ENCODE data around the gene PTGER3. TPM values are rescaled to one million over a fixed set of nuclear protein-coding genes. Genes with fewer than 3 reads are reported as not detected.

The PTGER3 gene
- total and polyA plus RNA-seq, 2 donors: 0.57 to 1.8 TPM

DNA sequence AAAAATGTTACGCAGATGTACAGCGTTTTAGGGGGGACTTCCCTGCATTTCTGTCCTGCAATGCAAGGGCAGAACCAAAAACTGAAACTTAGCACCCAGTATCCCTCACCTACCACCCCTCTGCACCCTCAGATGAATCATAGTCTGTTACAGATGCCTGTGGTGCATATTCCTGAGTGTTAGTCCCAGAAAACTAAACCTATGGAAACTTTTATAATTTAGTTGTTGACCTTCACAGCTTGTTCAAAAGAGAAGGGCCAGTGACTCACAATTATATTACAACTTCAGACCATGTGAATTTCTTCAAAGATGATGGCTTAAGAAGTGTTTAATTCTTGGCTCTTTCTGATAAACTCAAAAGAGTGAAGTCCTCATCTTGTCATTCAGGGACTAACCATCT is 5.8 kb downstream of the PTGER3 start:
- Histone ChIP-seq H3K27me3 (ENCODE audit: control insufficient read depth in 2 of 2, insufficient read depth in 1 of 2, low read length in 1 of 2) (peaks cover 16 to 26% of the 10 kb centered on the region in 2 donors), H3K9me3 (ENCODE audit: control insufficient read depth in 2 of 2, insufficient read depth in 1 of 2, low read length in 1 of 2) (peaks cover 0 to 2% of the 10 kb centered on the region in 2 donors), H3K4me3 (ENCODE audit: low read length in 2 of 2) (no peak overlapping the region), H3K27ac (ENCODE audit: low read depth in 1 of 2, low read length in 1 of 2) (no peak overlapping the region), H3K4me1 (ENCODE audit: control insufficient read depth in 2 of 2, insufficient read depth in 2 of 2, low read length in 2 of 2) (peaks cover 1 to 6% of the 10 kb centered on the region in 2 donors), H3K36me3 (ENCODE audit: control insufficient read depth in 2 of 2, insufficient read depth in 2 of 2, low read length in 1 of 2) (no peaks in the 10 kb centered on the region)
- no peak for DNase-seq (ENCODE audit: low read depth in 6 of 9, low spot score in 9 of 9)
- 84% methylated on average over 2 of the region's 2 CpGs for WGBS

DNA sequence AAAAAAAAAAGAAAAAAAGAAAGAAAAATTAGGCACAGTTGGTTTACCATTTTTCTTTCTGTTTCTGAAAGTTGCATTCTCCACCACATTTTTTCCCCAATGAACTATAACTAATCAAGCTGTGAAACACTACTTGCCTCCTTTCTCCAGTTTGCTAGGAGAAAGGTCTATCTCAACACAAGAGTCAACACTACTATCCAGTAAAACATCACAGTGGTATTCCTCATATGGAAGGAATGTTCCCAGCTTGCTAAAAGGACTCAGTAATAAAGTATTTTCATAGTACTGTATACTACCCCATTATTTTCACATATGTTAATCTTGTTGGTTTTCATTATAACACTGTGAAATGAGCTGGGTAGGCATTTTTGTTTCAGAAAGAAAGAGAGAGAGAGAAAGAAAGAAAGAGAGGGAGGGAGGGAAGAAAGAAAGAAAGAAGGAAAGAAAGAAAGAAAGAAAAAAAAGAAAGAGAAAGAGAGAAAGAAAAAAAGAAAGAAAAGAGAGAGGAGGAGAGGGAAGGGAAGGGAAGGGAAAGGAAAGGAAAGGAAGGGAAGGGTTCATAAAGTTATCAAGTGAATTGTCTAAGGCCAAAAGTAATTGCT is 7.9 kb downstream of the PTGER3 start:
- no peak overlapping the region for H3K27ac ChIP-seq (ENCODE audit: low read depth in 1 of 2, low read length in 1 of 2)
- H3K36me3 ChIP-seq (ENCODE audit: control insufficient read depth in 2 of 2, insufficient read depth in 2 of 2, low read length in 1 of 2): no peaks in the 10 kb centered on the region

DNA sequence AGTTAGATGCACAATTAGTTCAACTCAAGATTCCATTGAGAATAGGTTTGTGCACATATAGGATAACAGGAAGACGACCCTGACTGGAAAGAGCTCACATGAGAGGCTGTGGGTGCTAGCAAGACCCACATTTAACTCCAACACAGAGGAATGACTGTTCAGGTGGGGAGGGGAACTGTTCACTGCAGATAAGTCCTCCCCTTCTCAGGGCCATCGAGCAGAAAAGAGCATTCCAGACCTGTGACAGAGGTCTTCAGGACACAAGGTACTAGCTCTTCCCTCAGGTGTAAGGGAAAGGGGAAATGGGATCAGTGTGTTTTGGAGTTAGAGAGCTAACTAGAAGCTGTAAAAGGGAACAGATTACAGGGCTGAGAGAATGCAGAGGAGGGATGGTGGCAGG is 8.7 kb downstream of the PTGER3 start:
- no peak overlapping the region for H3K4me3 ChIP-seq (ENCODE audit: low read length in 2 of 2)
- no peak overlapping the region for H3K27ac ChIP-seq (ENCODE audit: low read depth in 1 of 2, low read length in 1 of 2)
- WGBS: 84% methylated on average over 2 of the region's 2 CpGs
- peaks cover 0 to 4% of the 10 kb centered on the region in 2 donors for H3K27me3 ChIP-seq (ENCODE audit: control insufficient read depth in 2 of 2, insufficient read depth in 1 of 2, low read length in 1 of 2)
- H3K9me3 ChIP-seq (ENCODE audit: control insufficient read depth in 2 of 2, insufficient read depth in 1 of 2, low read length in 1 of 2): no peaks in the 10 kb centered on the region
- H3K4me1 ChIP-seq (ENCODE audit: control insufficient read depth in 2 of 2, insufficient read depth in 2 of 2, low read length in 2 of 2): no peaks in the 10 kb centered on the region
- DNase-seq (ENCODE audit: low read depth in 6 of 9, low spot score in 9 of 9): no peak
- H3K36me3 ChIP-seq (ENCODE audit: control insufficient read depth in 2 of 2, insufficient read depth in 2 of 2, low read length in 1 of 2): no peaks in the 10 kb centered on the region

More for the DNA sequence above, 7.9 kb downstream of the PTGER3 start:
- Histone ChIP-seq H3K27me3 (ENCODE audit: control insufficient read depth in 2 of 2, insufficient read depth in 1 of 2, low read length in 1 of 2) (peaks cover 0 to 7% of the 10 kb centered on the region in 2 donors), H3K4me1 (ENCODE audit: control insufficient read depth in 2 of 2, insufficient read depth in 2 of 2, low read length in 2 of 2) (no peaks in the 10 kb centered on the region), H3K9me3 (ENCODE audit: control insufficient read depth in 2 of 2, insufficient read depth in 1 of 2, low read length in 1 of 2) (no peaks in the 10 kb centered on the region), H3K4me3 (ENCODE audit: low read length in 2 of 2) (no peak overlapping the region)
- no peak for DNase-seq (ENCODE audit: low read depth in 6 of 9, low spot score in 9 of 9)

DNA sequence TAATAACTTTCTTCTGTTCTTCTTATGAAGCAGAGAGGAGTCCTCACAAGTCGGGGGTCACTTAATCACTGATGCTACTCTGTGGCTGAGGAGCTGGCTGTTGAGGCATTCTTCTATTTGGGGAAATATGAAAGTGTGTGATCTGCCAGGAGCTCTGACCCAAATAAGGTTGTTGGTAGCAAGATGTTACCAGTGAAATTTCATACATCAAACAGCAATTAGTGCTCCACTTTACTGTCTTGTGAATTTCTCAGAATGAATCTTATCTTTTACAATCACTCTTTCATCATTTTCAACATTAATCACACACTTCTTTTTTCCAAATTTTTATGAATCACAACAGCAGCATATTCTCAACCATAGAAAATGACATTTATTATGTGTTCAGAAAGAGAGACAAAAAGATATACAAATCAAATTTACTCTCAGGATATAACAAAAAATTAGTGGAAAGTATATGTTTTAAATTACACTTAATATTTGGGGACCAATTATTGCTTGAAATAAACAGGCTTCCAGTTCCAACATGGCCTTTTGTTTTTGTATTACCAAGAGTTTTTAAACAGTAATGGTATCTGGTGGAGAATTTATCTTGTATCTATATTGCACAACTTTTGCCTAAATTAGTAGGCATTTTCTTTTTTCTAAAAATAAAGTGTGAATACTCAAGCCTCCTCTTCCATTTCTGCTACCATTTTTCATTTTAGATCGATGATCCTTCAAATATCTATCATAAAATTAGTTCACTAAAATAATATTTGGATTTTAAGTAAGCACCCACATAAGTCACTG is 9.6 kb downstream of the PTGER3 start:
- Histone ChIP-seq H3K27ac (ENCODE audit: low read depth in 1 of 2, low read length in 1 of 2) (no peak overlapping the region), H3K4me1 (ENCODE audit: control insufficient read depth in 2 of 2, insufficient read depth in 2 of 2, low read length in 2 of 2) (no peaks in the 10 kb centered on the region), H3K27me3 (ENCODE audit: control insufficient read depth in 2 of 2, insufficient read depth in 1 of 2, low read length in 1 of 2) (no peaks in the 10 kb centered on the region), H3K9me3 (ENCODE audit: control insufficient read depth in 2 of 2, insufficient read depth in 1 of 2, low read length in 1 of 2) (no peaks in the 10 kb centered on the region), H3K4me3 (ENCODE audit: low read length in 2 of 2) (no peak overlapping the region), H3K36me3 (ENCODE audit: control insufficient read depth in 2 of 2, insufficient read depth in 2 of 2, low read length in 1 of 2) (no peaks in the 10 kb centered on the region)
- WGBS: 90% methylated on average over 2 of the region's 2 CpGs
- no peak for DNase-seq (ENCODE audit: low read depth in 6 of 9, low spot score in 9 of 9)

DNA sequence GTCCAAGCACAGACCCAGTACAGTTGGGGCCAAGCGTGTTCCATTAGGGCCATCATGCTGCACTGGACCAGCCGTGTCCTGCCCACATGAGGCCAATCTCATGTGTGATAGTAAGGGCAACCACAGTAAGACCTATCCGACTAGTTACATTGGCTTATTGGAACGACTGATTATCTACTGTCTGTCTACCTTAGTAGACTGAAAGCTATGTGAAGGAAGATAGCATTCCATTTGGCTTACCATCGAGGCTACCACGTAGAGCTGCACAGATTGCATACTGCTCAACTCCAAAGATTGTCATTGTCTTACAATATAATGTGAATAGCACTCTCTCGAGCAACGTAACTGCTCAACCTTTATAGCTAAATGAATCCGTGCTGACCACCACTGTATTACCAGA is 10.6 kb downstream of the PTGER3 start:
- no peaks in the 10 kb centered on the region for H3K36me3 ChIP-seq (ENCODE audit: control insufficient read depth in 2 of 2, insufficient read depth in 2 of 2, low read length in 1 of 2)
- H3K27ac ChIP-seq (ENCODE audit: low read depth in 1 of 2, low read length in 1 of 2): no peak overlapping the region
- WGBS: 99% methylated on average over 9 of the region's 9 CpGs
- H3K9me3 ChIP-seq (ENCODE audit: control insufficient read depth in 2 of 2, insufficient read depth in 1 of 2, low read length in 1 of 2): no peaks in the 10 kb centered on the region
- no peak for DNase-seq (ENCODE audit: low read depth in 6 of 9, low spot score in 9 of 9)
- H3K4me3 ChIP-seq (ENCODE audit: low read length in 2 of 2): no peak overlapping the region
- H3K27me3 ChIP-seq (ENCODE audit: control insufficient read depth in 2 of 2, insufficient read depth in 1 of 2, low read length in 1 of 2): no peaks in the 10 kb centered on the region
- H3K4me1 ChIP-seq (ENCODE audit: control insufficient read depth in 2 of 2, insufficient read depth in 2 of 2, low read length in 2 of 2): no peaks in the 10 kb centered on the region

DNA sequence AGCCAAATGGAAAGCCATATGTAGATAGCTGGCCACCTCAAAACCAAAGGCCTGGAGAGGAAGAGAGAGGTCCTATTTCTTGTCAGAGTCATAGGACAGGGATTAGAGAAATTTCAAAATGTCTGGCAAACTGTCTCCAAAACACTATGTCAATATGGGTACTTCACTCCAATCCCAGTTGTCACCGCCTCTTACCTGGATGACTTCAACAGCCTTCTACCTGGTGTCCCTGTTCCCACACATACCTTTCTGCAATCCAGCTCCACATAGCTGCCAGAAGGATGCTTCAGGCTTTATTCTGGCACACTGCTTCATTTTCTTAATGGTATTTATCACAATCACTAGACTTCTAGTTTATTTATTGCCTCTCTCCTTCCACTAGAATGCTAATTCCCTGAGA is 14.5 kb downstream of the PTGER3 start:
- Histone ChIP-seq H3K9me3 (ENCODE audit: control insufficient read depth in 2 of 2, insufficient read depth in 1 of 2, low read length in 1 of 2) (no peaks in the 10 kb centered on the region), H3K27me3 (ENCODE audit: control insufficient read depth in 2 of 2, insufficient read depth in 1 of 2, low read length in 1 of 2) (no peaks in the 10 kb centered on the region), H3K36me3 (ENCODE audit: control insufficient read depth in 2 of 2, insufficient read depth in 2 of 2, low read length in 1 of 2) (no peaks in the 10 kb centered on the region), H3K27ac (ENCODE audit: low read depth in 1 of 2, low read length in 1 of 2) (no peak overlapping the region), H3K4me3 (ENCODE audit: low read length in 2 of 2) (no peak overlapping the region), H3K4me1 (ENCODE audit: control insufficient read depth in 2 of 2, insufficient read depth in 2 of 2, low read length in 2 of 2) (no peaks in the 10 kb centered on the region)
- DNase-seq (ENCODE audit: low read depth in 6 of 9, low spot score in 9 of 9): no peak
- 98% methylated on average over 1 of the region's 1 CpG for WGBS

DNA sequence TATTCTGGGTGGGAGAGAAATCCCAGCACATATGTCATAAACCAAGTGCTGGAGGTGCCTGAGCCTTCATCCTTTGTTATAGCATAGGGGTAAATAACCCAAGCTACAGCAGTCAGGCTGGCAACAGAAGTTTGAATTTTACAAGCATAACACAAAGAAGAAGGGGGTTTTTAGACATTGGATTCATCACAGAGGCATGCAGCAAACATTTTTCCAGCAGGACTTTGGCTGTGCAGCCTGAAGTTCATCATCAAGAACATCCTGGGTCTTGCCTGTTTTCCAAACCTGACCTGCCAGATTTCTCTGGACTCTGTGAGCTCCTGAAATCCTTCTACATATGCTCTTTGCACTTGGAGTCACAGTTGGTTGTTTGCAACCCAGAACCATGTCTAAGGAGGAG is 16.2 kb downstream of the PTGER3 start:
- Histone ChIP-seq H3K27ac (ENCODE audit: low read depth in 1 of 2, low read length in 1 of 2) (no peak overlapping the region), H3K27me3 (ENCODE audit: control insufficient read depth in 2 of 2, insufficient read depth in 1 of 2, low read length in 1 of 2) (no peaks in the 10 kb centered on the region), H3K4me3 (ENCODE audit: low read length in 2 of 2) (no peak overlapping the region)

DNA sequence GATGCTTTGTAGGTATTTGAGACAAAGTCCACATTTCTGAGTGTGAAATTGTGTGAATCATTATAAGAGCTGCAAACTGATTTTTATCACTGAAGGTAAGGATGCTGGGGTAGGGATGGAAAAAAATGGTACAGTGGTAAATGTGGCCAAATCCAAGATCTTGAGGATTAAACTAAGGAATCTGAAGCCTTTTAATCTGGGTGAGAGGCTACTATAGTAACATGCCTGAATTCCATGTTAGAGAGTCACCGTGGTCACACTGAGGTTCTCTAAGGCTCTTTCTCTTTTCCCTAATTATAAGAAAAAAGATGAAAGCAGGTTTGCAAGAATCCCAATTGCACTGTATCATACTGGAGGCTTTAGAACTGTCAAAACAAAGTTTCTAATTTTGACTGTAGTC is 17.6 kb downstream of the PTGER3 start:
- Histone ChIP-seq H3K4me1 (ENCODE audit: control insufficient read depth in 2 of 2, insufficient read depth in 2 of 2, low read length in 2 of 2) (no peaks in the 10 kb centered on the region), H3K9me3 (ENCODE audit: control insufficient read depth in 2 of 2, insufficient read depth in 1 of 2, low read length in 1 of 2) (no peaks in the 10 kb centered on the region), H3K27me3 (ENCODE audit: control insufficient read depth in 2 of 2, insufficient read depth in 1 of 2, low read length in 1 of 2) (no peaks in the 10 kb centered on the region), H3K36me3 (ENCODE audit: control insufficient read depth in 2 of 2, insufficient read depth in 2 of 2, low read length in 1 of 2) (no peaks in the 10 kb centered on the region), H3K4me3 (ENCODE audit: low read length in 2 of 2) (no peak overlapping the region), H3K27ac (ENCODE audit: low read depth in 1 of 2, low read length in 1 of 2) (no peak overlapping the region)
- DNase-seq (ENCODE audit: low read depth in 6 of 9, low spot score in 9 of 9): no peak
- WGBS: 98% methylated on average over 1 of the region's 1 CpG

More for the DNA sequence above, 16.2 kb downstream of the PTGER3 start:
- Histone ChIP-seq H3K4me1 (ENCODE audit: control insufficient read depth in 2 of 2, insufficient read depth in 2 of 2, low read length in 2 of 2) (no peaks in the 10 kb centered on the region), H3K9me3 (ENCODE audit: control insufficient read depth in 2 of 2, insufficient read depth in 1 of 2, low read length in 1 of 2) (no peaks in the 10 kb centered on the region), H3K36me3 (ENCODE audit: control insufficient read depth in 2 of 2, insufficient read depth in 2 of 2, low read length in 1 of 2) (no peaks in the 10 kb centered on the region)
- no peak for DNase-seq (ENCODE audit: low read depth in 6 of 9, low spot score in 9 of 9)

DNA sequence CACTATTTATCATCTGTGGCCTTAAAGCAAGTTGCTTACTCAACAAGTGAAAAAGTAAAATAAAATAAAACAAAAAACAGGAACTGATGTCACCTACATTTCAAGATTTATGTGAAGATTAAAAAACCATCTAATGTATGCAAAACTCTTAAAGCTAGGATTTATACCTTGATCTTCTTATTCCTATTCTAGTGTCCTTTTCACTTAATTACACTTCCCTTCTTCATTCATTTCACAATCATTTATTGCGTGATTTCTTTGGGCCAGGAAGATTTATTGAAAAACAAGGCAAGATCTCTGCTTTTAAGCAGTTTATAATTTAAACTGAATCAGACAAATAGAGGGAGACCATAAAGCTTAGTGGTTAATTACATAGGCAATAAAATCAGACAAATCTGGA is 18.6 kb downstream of the PTGER3 start:
- H3K27me3 ChIP-seq (ENCODE audit: control insufficient read depth in 2 of 2, insufficient read depth in 1 of 2, low read length in 1 of 2): no peaks in the 10 kb centered on the region
- H3K36me3 ChIP-seq (ENCODE audit: control insufficient read depth in 2 of 2, insufficient read depth in 2 of 2, low read length in 1 of 2): no peaks in the 10 kb centered on the region
- no peaks in the 10 kb centered on the region for H3K4me1 ChIP-seq (ENCODE audit: control insufficient read depth in 2 of 2, insufficient read depth in 2 of 2, low read length in 2 of 2)
- DNase-seq (ENCODE audit: low read depth in 6 of 9, low spot score in 9 of 9): no peak
- H3K27ac ChIP-seq (ENCODE audit: low read depth in 1 of 2, low read length in 1 of 2): no peak overlapping the region
- no peak overlapping the region for H3K4me3 ChIP-seq (ENCODE audit: low read length in 2 of 2)
- 99% methylated on average over 1 of the region's 1 CpG for WGBS
- H3K9me3 ChIP-seq (ENCODE audit: control insufficient read depth in 2 of 2, insufficient read depth in 1 of 2, low read length in 1 of 2): no peaks in the 10 kb centered on the region

All from thymus (tissue), 11 donors.